WTC11 (cell line): ENCODE data around the gene STAC. TPM values are rescaled to one million over a fixed set of nuclear protein-coding genes. Genes with fewer than 3 reads are reported as not detected.

Source experiments
- ATAC-seq: fragments of 200-7000 bp; cut with Tn5 transposase; 2 replicates; pipeline ENCODE4 v1.10.0; 2021; ENCODE audit warnings: mild to moderate bottlenecking, moderate library complexity
- CTCF ChIA-PET: fragments of 300-600 bp; sonication (Branson Sonifier 250); formaldehyde crosslinking; loops from one replicate; lab custom pipeline; 2021; ENCODE audit warnings: antibody characterized with exemption; lab: Charles Lee
- POLR2A ChIA-PET: fragments of 350-600 bp; sonication (Branson Sonifier 250); formaldehyde crosslinking; loops from one replicate; lab custom pipeline; 2021; ENCODE audit warnings: antibody characterized with exemption; lab: Charles Lee
- DNase-seq: peaks from one replicate; pipeline ENCODE4 v3.0.0; 2021; ENCODE audit warnings: low spot score
- H3K27ac Mint-ChIP-seq: 2 replicates; pipeline ENCODE4 v1.8.0; 2021; ENCODE audit warnings: mixed read lengths
- H3K27me3 Mint-ChIP-seq: 2 replicates; pipeline ENCODE4 v1.8.0; 2021; ENCODE audit warnings: low read depth, mild to moderate bottlenecking, moderate library complexity, mixed read lengths
- H3K36me3 Mint-ChIP-seq: 2 replicates; pipeline ENCODE4 v1.8.0; 2021; ENCODE audit warnings: mixed read lengths
- H3K4me1 Mint-ChIP-seq: 2 replicates; pipeline ENCODE4 v1.8.0; 2022; ENCODE audit warnings: mixed read lengths
- H3K4me3 Mint-ChIP-seq: 2 replicates; pipeline ENCODE4 v1.8.0; 2021; ENCODE audit warnings: mild to moderate bottlenecking, moderate library complexity, mixed read lengths
- H3K9me3 Mint-ChIP-seq: 2 replicates; pipeline ENCODE4 v1.8.0; 2021; ENCODE audit warnings: mixed read lengths
- E2F4 ChIP-seq: sonication (generic); formaldehyde crosslinking; IDR thresholded peaks from 2 replicates; pipeline ENCODE4 v1.8.1; 2022; ENCODE audit warnings: low read depth, mild to moderate bottlenecking, moderate library complexity, missing genetic modification reagents, borderline replicate concordance
- ELF4 ChIP-seq: sonication (generic); formaldehyde crosslinking; IDR thresholded peaks from 2 replicates; pipeline ENCODE4 v1.8.1; 2022; ENCODE audit warnings: low read depth, mild to moderate bottlenecking, moderate library complexity, missing genetic modification reagents
- ETV6 ChIP-seq: sonication (generic); formaldehyde crosslinking; IDR thresholded peaks from 2 replicates; pipeline ENCODE4 v1.8.1; 2022; ENCODE audit warnings: mild to moderate bottlenecking, missing genetic modification reagents
- FOXJ3 ChIP-seq: sonication (generic); formaldehyde crosslinking; IDR thresholded peaks from 2 replicates; pipeline ENCODE4 v1.9.0; 2021; ENCODE audit warnings: missing genetic modification reagents, mild to moderate bottlenecking, borderline replicate concordance
- FOXK1 ChIP-seq: sonication (generic); formaldehyde crosslinking; IDR thresholded peaks from 2 replicates; pipeline ENCODE4 v1.8.0; 2022; ENCODE audit warnings: mild to moderate bottlenecking, moderate library complexity, missing genetic modification reagents
- GABPB1 ChIP-seq: sonication (generic); formaldehyde crosslinking; IDR thresholded peaks from 2 replicates; pipeline ENCODE4 v1.8.1; 2023; ENCODE audit warnings: mild to moderate bottlenecking, missing genetic modification reagents
- HMGA2 ChIP-seq: fragments of 250-450 bp; sonication (Bioruptor Pico); IDR thresholded peaks from 2 replicates; pipeline ENCODE4 v1.4.0; 2021; ENCODE audit warnings: mild to moderate bottlenecking, moderate library complexity
- NR3C1 ChIP-seq: sonication (generic); formaldehyde crosslinking; conservative IDR thresholded peaks from 2 replicates; pipeline ENCODE4 v1.8.1; 2023; ENCODE audit warnings: low read depth, mild to moderate bottlenecking, missing genetic modification reagents
- SMAD4 ChIP-seq: sonication (generic); formaldehyde crosslinking; IDR thresholded peaks from 2 replicates; pipeline ENCODE4 v1.8.0; 2022; ENCODE audit warnings: mild to moderate bottlenecking, missing genetic modification reagents
- TCF7 ChIP-seq: sonication (generic); formaldehyde crosslinking; IDR thresholded peaks from 2 replicates; pipeline ENCODE4 v1.8.0; 2022; ENCODE audit warnings: mild to moderate bottlenecking, low read depth, missing genetic modification reagents, moderate library complexity
- TEAD1 ChIP-seq: sonication (generic); formaldehyde crosslinking; IDR thresholded peaks from 2 replicates; pipeline ENCODE4 v1.8.0; 2022; ENCODE audit warnings: mild to moderate bottlenecking, missing genetic modification reagents
- ZBTB21 ChIP-seq: sonication (generic); formaldehyde crosslinking; IDR thresholded peaks from 2 replicates; pipeline ENCODE4 v1.8.1; 2023; ENCODE audit warnings: mild to moderate bottlenecking, missing genetic modification reagents, borderline replicate concordance
- ZNF232 ChIP-seq: sonication (generic); formaldehyde crosslinking; IDR thresholded peaks from 2 replicates; pipeline ENCODE4 v1.8.0; 2022; ENCODE audit warnings: mild to moderate bottlenecking, missing genetic modification reagents
- ZNF396 ChIP-seq: fragments of 250-450 bp; sonication (Bioruptor Pico); IDR thresholded peaks from 2 replicates; pipeline ENCODE4 v1.8.0; 2021; ENCODE audit warnings: mild to moderate bottlenecking, moderate library complexity, borderline replicate concordance
- total RNA-seq: library from RNA; stranded (reverse); gene quantifications from 3 replicates; pipeline ENCODE4 v1.2.3, GENCODE V29; 2021
- TF ChIP-seq, protein P1 (sequence below): sonication (generic); formaldehyde crosslinking; IDR thresholded peaks from 2 replicates; pipeline ENCODE4 v1.8.0; 2022; ENCODE audit warnings: missing genetic modification reagents
- TF ChIP-seq, protein P2 (sequence below): sonication (generic); formaldehyde crosslinking; IDR thresholded peaks from 2 replicates; pipeline ENCODE4 v1.8.1; 2022; ENCODE audit warnings: low read depth, missing genetic modification reagents, borderline replicate concordance
- TF ChIP-seq, protein P3 (sequence below): sonication (generic); formaldehyde crosslinking; IDR thresholded peaks from 2 replicates; pipeline ENCODE4 v1.8.0; 2023; ENCODE audit warnings: mild to moderate bottlenecking, missing genetic modification reagents
- TF ChIP-seq, protein P4 (sequence below): fragments of 250-450 bp; sonication (Bioruptor Pico); IDR thresholded peaks from 2 replicates; pipeline ENCODE4 v2.1.2; 2022; ENCODE audit warnings: mild to moderate bottlenecking, moderate library complexity

Gene STAC
- total RNA-seq, 1 experiment from 2014 or later = 5.6 TPM

DNA sequence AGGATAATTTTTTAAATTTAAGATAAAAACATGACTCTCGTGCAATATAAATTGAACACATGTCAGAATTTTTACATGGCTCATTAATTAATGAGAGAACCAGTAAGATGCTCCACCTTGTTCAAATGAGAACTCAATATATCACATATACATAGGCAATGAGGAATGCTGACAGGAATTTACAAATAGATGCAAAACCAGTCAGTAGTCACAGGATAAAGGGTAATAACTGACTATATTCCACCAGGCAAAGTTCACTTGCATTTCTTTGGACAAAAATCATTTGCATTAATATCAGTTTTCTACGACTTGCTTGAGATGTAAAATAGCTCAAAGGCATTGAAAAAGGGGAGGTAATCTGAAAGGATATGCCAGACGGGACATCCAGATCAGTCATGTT lies 139.4 kb downstream of the STAC start:
- ChIA-PET POLR2A (no interaction called here), CTCF (no interaction called here)
- H3K36me3 Mint-ChIP-seq = no peaks in the 10 kb centered on the region
- no peak overlapping the region for H3K27ac Mint-ChIP-seq
- no peak overlapping the region for H3K4me3 Mint-ChIP-seq
- H3K9me3 Mint-ChIP-seq = no peaks in the 10 kb centered on the region
- no peak for TF ChIP-seq SMAD4
- no peak for TF ChIP-seq FOXK1 (CRISPR knock-in tag)
- TF ChIP-seq, protein P1, sequence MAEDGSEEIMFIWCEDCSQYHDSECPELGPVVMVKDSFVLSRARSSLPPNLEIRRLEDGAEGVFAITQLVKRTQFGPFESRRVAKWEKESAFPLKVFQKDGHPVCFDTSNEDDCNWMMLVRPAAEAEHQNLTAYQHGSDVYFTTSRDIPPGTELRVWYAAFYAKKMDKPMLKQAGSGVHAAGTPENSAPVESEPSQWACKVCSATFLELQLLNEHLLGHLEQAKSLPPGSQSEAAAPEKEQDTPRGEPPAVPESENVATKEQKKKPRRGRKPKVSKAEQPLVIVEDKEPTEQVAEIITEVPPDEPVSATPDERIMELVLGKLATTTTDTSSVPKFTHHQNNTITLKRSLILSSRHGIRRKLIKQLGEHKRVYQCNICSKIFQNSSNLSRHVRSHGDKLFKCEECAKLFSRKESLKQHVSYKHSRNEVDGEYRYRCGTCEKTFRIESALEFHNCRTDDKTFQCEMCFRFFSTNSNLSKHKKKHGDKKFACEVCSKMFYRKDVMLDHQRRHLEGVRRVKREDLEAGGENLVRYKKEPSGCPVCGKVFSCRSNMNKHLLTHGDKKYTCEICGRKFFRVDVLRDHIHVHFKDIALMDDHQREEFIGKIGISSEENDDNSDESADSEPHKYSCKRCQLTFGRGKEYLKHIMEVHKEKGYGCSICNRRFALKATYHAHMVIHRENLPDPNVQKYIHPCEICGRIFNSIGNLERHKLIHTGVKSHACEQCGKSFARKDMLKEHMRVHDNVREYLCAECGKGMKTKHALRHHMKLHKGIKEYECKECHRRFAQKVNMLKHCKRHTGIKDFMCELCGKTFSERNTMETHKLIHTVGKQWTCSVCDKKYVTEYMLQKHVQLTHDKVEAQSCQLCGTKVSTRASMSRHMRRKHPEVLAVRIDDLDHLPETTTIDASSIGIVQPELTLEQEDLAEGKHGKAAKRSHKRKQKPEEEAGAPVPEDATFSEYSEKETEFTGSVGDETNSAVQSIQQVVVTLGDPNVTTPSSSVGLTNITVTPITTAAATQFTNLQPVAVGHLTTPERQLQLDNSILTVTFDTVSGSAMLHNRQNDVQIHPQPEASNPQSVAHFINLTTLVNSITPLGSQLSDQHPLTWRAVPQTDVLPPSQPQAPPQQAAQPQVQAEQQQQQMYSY = no peak
- TF ChIP-seq, protein P2, sequence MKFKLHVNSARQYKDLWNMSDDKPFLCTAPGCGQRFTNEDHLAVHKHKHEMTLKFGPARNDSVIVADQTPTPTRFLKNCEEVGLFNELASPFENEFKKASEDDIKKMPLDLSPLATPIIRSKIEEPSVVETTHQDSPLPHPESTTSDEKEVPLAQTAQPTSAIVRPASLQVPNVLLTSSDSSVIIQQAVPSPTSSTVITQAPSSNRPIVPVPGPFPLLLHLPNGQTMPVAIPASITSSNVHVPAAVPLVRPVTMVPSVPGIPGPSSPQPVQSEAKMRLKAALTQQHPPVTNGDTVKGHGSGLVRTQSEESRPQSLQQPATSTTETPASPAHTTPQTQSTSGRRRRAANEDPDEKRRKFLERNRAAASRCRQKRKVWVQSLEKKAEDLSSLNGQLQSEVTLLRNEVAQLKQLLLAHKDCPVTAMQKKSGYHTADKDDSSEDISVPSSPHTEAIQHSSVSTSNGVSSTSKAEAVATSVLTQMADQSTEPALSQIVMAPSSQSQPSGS (CRISPR knock-in tag) = no peak
- no peak for DNase-seq
- no peaks in the 10 kb centered on the region for H3K27me3 Mint-ChIP-seq
- no peak for ATAC-seq
- no peaks in the 10 kb centered on the region for H3K4me1 Mint-ChIP-seq

GRCh38 chr3:36520241-36521006 lies 140.1 kb downstream of the STAC start:
- no peaks in the 10 kb centered on the region for H3K36me3 Mint-ChIP-seq
- no peak for DNase-seq
- H3K4me3 Mint-ChIP-seq = no peak overlapping the region
- H3K27ac Mint-ChIP-seq = no peak overlapping the region
- H3K9me3 Mint-ChIP-seq = no peaks in the 10 kb centered on the region
- ChIA-PET POLR2A (no interaction called here), CTCF (no interaction called here)
- no peaks in the 10 kb centered on the region for H3K27me3 Mint-ChIP-seq
- no peak for TF ChIP-seq NR3C1
- TF ChIP-seq E2F4 = no peak
- no peak for TF ChIP-seq FOXJ3
- no peak for TF ChIP-seq TCF7 (CRISPR knock-in tag)
- no peak for TF ChIP-seq GABPB1 (CRISPR knock-in tag)
- no peak for TF ChIP-seq ZNF396
- no peak for TF ChIP-seq TEAD1 (CRISPR knock-in tag)
- no peak for TF ChIP-seq HMGA2 (CRISPR knock-in tag)
- no peak for TF ChIP-seq ZNF232
- TF ChIP-seq ETV6 (CRISPR knock-in tag) = no peak
- no peak for TF ChIP-seq ZBTB21 (CRISPR knock-in tag)
- TF ChIP-seq, protein P3, sequence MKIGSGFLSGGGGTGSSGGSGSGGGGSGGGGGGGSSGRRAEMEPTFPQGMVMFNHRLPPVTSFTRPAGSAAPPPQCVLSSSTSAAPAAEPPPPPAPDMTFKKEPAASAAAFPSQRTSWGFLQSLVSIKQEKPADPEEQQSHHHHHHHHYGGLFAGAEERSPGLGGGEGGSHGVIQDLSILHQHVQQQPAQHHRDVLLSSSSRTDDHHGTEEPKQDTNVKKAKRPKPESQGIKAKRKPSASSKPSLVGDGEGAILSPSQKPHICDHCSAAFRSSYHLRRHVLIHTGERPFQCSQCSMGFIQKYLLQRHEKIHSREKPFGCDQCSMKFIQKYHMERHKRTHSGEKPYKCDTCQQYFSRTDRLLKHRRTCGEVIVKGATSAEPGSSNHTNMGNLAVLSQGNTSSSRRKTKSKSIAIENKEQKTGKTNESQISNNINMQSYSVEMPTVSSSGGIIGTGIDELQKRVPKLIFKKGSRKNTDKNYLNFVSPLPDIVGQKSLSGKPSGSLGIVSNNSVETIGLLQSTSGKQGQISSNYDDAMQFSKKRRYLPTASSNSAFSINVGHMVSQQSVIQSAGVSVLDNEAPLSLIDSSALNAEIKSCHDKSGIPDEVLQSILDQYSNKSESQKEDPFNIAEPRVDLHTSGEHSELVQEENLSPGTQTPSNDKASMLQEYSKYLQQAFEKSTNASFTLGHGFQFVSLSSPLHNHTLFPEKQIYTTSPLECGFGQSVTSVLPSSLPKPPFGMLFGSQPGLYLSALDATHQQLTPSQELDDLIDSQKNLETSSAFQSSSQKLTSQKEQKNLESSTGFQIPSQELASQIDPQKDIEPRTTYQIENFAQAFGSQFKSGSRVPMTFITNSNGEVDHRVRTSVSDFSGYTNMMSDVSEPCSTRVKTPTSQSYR (CRISPR knock-in tag) = no peak
- TF ChIP-seq, protein P4, sequence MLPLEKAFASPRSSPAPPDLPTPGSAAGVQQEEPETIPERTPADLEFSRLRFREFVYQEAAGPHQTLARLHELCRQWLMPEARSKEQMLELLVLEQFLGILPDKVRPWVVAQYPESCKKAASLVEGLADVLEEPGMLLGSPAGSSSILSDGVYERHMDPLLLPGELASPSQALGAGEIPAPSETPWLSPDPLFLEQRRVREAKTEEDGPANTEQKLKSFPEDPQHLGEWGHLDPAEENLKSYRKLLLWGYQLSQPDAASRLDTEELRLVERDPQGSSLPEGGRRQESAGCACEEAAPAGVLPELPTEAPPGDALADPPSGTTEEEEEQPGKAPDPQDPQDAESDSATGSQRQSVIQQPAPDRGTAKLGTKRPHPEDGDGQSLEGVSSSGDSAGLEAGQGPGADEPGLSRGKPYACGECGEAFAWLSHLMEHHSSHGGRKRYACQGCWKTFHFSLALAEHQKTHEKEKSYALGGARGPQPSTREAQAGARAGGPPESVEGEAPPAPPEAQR (CRISPR knock-in tag) = no peak
- TF ChIP-seq ELF4 = no peak
- peaks cover 4% of the 10 kb centered on the region for H3K4me1 Mint-ChIP-seq
- no peak for ATAC-seq
